HepG2 (cell line): ENCODE measurements around the gene ESPNL. TPM values are rescaled to one million over a fixed set of nuclear protein-coding genes. Genes with fewer than 3 reads are reported as not detected.

Source experiments
- ARNTL ChIP-seq: sonication (generic); formaldehyde crosslinking; IDR thresholded peaks from 2 replicates; pipeline ENCODE4 v1.4.0; 2020; ENCODE audit warnings: mild to moderate bottlenecking, missing genetic modification reagents
- CCDC6 ChIP-seq: sonication (generic); formaldehyde crosslinking; IDR thresholded peaks from 2 replicates; pipeline ENCODE4 v1.8.1; 2022; ENCODE audit warnings: mild to moderate bottlenecking, missing genetic modification reagents, moderate library complexity
- FIP1L1 ChIP-seq: fragments of 200-400 bp; formaldehyde crosslinking; IDR thresholded peaks from 2 replicates; pipeline ENCODE4 v1.6.1; 2018; ENCODE audit warnings: low read depth, mild to moderate bottlenecking, low read length, moderate library complexity, borderline replicate concordance; ENCODE audit not compliant: insufficient read depth
- FOXA3 ChIP-seq: IDR thresholded peaks from 2 replicates; pipeline ENCODE4 v1.6.1; 2016; ENCODE audit warnings: missing genetic modification reagents, missing compliant biosample characterization
- ISL2 ChIP-seq: sonication (generic); formaldehyde crosslinking; IDR thresholded peaks from 2 replicates; pipeline ENCODE4 v1.5.0; 2020; ENCODE audit warnings: missing genetic modification reagents
- JUN ChIP-seq: sonication (generic); formaldehyde crosslinking; IDR thresholded peaks from 2 replicates; pipeline ENCODE4 v1.4.0; 2020; ENCODE audit warnings: mild to moderate bottlenecking, missing genetic modification reagents
- KDM5A ChIP-seq: fragments of 200-600 bp; sonication (generic); IDR thresholded peaks from 2 replicates; pipeline ENCODE4 v1.7.0; 2018; ENCODE audit warnings: antibody characterized with exemption, mild to moderate bottlenecking, low read length, borderline replicate concordance
- MAFK ChIP-seq, 2 experiments: IDR thresholded peaks in 1 of 2; conservative IDR thresholded peaks in 1 of 2; 2 replicates each; pipeline ENCODE4 v1.6.1; 2011; ENCODE audit warnings: improper control_type of control experiment in 2 of 2, low read length in 2 of 2
- NCOA1 ChIP-seq: sonication (generic); formaldehyde crosslinking; IDR thresholded peaks from 2 replicates; pipeline ENCODE4 v1.9.0; 2021; ENCODE audit warnings: missing genetic modification reagents
- RELA ChIP-seq: sonication (generic); formaldehyde crosslinking; IDR thresholded peaks from 2 replicates; pipeline ENCODE4 v1.4.0; 2020; ENCODE audit warnings: missing genetic modification reagents
- RFXANK ChIP-seq: IDR thresholded peaks from 2 replicates; pipeline ENCODE4 v1.6.1; 2016
- SCMH1 ChIP-seq: sonication (generic); formaldehyde crosslinking; IDR thresholded peaks from 2 replicates; pipeline ENCODE4 v1.9.0; 2021; ENCODE audit warnings: missing genetic modification reagents, mild to moderate bottlenecking, borderline replicate concordance
- TCF7 ChIP-seq: sonication (generic); IDR thresholded peaks from 2 replicates; pipeline ENCODE4 v1.6.1; 2016; ENCODE audit warnings: antibody characterized with exemption, low read depth
- YY1 ChIP-seq: IDR thresholded peaks from 2 replicates; pipeline ENCODE4 v1.6.1; 2011; ENCODE audit warnings: low read length, low read depth, moderate library complexity, mild to moderate bottlenecking; ENCODE audit not compliant: insufficient read depth, insufficient replicate concordance
- ZFY ChIP-seq: sonication (generic); formaldehyde crosslinking; IDR thresholded peaks from 2 replicates; pipeline ENCODE4 v1.4.0; 2020; ENCODE audit warnings: missing genetic modification reagents
- ZFYVE20 ChIP-seq: sonication (generic); formaldehyde crosslinking; IDR thresholded peaks from 2 replicates; pipeline ENCODE4 v1.8.0; 2023; ENCODE audit warnings: low read depth, mild to moderate bottlenecking, moderate library complexity, missing genetic modification reagents, borderline replicate concordance
- ZNF530 ChIP-seq: sonication (generic); formaldehyde crosslinking; IDR thresholded peaks from 2 replicates; pipeline ENCODE4 v1.5.0; 2020; ENCODE audit warnings: low read depth, mild to moderate bottlenecking, missing genetic modification reagents
- ZNF724P ChIP-seq: sonication (generic); formaldehyde crosslinking; IDR thresholded peaks from 2 replicates; pipeline ENCODE4 v1.8.0; 2022; ENCODE audit warnings: missing genetic modification reagents, borderline replicate concordance
- ZNF782 ChIP-seq: sonication (generic); formaldehyde crosslinking; IDR thresholded peaks from 2 replicates; pipeline ENCODE4 v1.4.0; 2020; ENCODE audit warnings: missing genetic modification reagents, mild to moderate bottlenecking, borderline replicate concordance
- ZNF790 ChIP-seq: sonication (generic); formaldehyde crosslinking; IDR thresholded peaks from 2 replicates; pipeline ENCODE4 v1.8.0; 2022; ENCODE audit warnings: missing genetic modification reagents, mild to moderate bottlenecking, borderline replicate concordance
- polyA plus RNA-seq, 8 experiments: library from polyadenylated mRNA; depleted of rRNA in 3 of 8; stranded (reverse) in 7 of 8; unstranded in 1 of 8; fragments of >200 nt; fragmentation: Illumina TruSeq in 4 of 8; extraction: Trizol in 4 of 8; gene quantifications; 2 replicates each; pipeline versions ENCODE4 v1.2.1 to v1.2.3, GENCODE V29; 2011 to 2016; ENCODE audit warnings: low read depth in 4 of 8, missing spikeins in 1 of 8, mixed read lengths in 1 of 8; ENCODE audit not compliant: insufficient read depth in 1 of 8
- total RNA-seq, 5 experiments: library from RNA; depleted of rRNA; stranded (reverse); fragments of >200 nt; fragmentation: Illumina TruSeq; extraction: Trizol; gene quantifications; 2 replicates each; pipeline ENCODE4 v1.2.3, GENCODE V29; 2016; ENCODE audit warnings: low read depth in 1 of 5
- TF ChIP-seq, protein P1 (sequence below): sonication (generic); formaldehyde crosslinking; conservative IDR thresholded peaks from 2 replicates; pipeline ENCODE4 v1.4.0; 2020; ENCODE audit warnings: missing genetic modification reagents
- TF ChIP-seq, protein P2 (sequence below): sonication (generic); formaldehyde crosslinking; IDR thresholded peaks from 2 replicates; pipeline ENCODE4 v1.4.0; 2020; ENCODE audit warnings: missing genetic modification reagents, mild to moderate bottlenecking, borderline replicate concordance
- TF ChIP-seq, protein P3 (sequence below): sonication (generic); formaldehyde crosslinking; IDR thresholded peaks from 2 replicates; pipeline ENCODE4 v1.8.1; 2022; ENCODE audit warnings: mild to moderate bottlenecking, missing genetic modification reagents

Gene ESPNL
- total and polyA plus RNA-seq, 2 of the 13 experiments (the other 11 are each of a cell fraction or from before 2014, with no cell fraction given): 0.45 to 0.80 TPM

DNA sequence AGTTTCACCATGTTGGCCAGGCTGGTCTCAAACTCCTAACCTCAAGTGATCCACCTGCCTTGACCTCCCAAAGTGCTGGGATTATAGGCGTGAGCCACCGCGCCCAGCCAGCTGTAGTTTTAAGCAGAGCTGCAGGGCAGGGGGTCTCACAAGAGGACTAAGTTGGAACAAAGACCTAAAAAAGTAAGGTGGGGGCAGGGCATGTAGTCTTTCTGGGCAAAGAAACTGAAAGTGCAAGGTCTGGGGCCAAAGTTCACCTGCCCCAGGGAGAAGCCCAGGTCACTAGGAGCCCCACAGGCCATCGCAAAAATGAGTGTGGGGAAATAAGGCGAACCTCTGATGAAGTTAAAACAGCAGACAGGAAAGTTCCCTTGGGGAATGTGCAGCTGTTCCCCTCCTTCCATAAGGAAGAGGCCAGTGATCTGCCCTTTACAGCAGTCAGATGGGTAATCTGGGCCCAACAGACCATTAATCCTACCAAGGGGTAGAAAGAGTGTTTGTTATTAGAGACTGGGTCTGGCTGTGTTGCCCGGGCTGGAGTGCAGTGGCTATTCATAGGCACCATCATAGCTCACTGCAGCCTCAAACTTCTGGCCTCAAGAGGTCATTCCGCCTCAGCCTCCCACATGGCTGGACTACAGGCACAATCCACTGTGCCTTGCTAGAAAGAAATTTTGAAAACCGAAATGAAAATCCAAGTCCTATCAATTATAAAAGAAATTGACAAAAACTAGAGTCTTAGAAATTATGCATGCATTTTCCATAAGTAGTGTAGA, 36.5 kb upstream of the ESPNL start (continued):
- no peak for TF ChIP-seq TCF7
- TF ChIP-seq ZNF724P (CRISPR knock-in tag): no peak
- TF ChIP-seq, protein P1, sequence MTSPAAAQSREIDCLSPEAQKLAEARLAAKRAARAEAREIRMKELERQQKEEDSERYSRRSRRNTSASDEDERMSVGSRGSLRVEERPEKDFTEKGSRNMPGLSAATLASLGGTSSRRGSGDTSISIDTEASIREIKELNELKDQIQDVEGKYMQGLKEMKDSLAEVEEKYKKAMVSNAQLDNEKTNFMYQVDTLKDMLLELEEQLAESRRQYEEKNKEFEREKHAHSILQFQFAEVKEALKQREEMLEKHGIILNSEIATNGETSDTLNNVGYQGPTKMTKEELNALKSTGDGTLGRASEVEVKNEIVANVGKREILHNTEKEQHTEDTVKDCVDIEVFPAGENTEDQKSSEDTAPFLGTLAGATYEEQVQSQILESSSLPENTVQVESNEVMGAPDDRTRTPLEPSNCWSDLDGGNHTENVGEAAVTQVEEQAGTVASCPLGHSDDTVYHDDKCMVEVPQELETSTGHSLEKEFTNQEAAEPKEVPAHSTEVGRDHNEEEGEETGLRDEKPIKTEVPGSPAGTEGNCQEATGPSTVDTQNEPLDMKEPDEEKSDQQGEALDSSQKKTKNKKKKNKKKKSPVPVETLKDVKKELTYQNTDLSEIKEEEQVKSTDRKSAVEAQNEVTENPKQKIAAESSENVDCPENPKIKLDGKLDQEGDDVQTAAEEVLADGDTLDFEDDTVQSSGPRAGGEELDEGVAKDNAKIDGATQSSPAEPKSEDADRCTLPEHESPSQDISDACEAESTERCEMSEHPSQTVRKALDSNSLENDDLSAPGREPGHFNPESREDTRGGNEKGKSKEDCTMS (CRISPR knock-in tag): no peak
- no peak for TF ChIP-seq FIP1L1
- TF ChIP-seq ISL2: no peak
- no peak for TF ChIP-seq ZNF790 (CRISPR knock-in tag)
- TF ChIP-seq, protein P2, sequence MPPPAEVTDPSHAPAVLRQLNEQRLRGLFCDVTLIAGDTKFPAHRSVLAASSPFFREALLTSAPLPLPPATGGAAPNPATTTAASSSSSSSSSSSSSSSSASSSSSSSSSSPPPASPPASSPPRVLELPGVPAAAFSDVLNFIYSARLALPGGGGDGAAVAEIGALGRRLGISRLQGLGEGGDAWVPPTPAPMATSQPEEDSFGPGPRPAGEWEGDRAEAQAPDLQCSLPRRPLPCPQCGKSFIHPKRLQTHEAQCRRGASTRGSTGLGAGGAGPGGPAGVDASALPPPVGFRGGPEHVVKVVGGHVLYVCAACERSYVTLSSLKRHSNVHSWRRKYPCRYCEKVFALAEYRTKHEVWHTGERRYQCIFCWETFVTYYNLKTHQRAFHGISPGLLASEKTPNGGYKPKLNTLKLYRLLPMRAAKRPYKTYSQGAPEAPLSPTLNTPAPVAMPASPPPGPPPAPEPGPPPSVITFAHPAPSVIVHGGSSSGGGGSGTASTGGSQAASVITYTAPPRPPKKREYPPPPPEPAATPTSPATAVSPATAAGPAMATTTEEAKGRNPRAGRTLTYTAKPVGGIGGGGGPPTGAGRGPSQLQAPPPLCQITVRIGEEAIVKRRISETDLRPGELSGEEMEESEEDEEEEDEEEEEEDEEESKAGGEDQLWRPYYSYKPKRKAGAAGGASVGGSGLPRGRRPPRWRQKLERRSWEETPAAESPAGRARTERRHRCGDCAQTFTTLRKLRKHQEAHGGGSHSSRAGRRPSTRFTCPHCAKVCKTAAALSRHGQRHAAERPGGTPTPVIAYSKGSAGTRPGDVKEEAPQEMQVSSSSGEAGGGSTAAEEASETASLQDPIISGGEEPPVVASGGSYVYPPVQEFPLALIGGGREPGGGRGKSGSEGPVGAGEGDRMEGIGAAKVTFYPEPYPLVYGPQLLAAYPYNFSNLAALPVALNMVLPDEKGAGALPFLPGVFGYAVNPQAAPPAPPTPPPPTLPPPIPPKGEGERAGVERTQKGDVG (CRISPR knock-in tag): 0 out of 2 replicates have a peak, but pooled peaks have one; percentile 75
- 0 out of 2 replicates have a peak, but pooled peaks have one; percentile 16 for TF ChIP-seq FOXA3 (CRISPR knock-in tag)
- no peak for TF ChIP-seq SCMH1
- no peak for TF ChIP-seq RELA (CRISPR knock-in tag)
- no peak for TF ChIP-seq KDM5A
- TF ChIP-seq NCOA1 (CRISPR knock-in tag): no peak
- TF ChIP-seq MAFK (conservative IDR thresholded peaks at IDR 0.05 in 1 of 2, IDR thresholded peaks at IDR 0.05 in 1 of 2; ENCODE audit: low read length in 2 of 2): no peak
- TF ChIP-seq CCDC6 (CRISPR knock-in tag): no peak
- no peak for TF ChIP-seq ZNF530 (CRISPR knock-in tag)
- TF ChIP-seq, protein P3, sequence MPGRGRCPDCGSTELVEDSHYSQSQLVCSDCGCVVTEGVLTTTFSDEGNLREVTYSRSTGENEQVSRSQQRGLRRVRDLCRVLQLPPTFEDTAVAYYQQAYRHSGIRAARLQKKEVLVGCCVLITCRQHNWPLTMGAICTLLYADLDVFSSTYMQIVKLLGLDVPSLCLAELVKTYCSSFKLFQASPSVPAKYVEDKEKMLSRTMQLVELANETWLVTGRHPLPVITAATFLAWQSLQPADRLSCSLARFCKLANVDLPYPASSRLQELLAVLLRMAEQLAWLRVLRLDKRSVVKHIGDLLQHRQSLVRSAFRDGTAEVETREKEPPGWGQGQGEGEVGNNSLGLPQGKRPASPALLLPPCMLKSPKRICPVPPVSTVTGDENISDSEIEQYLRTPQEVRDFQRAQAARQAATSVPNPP (CRISPR knock-in tag): no peak
- no peak for TF ChIP-seq JUN (CRISPR knock-in tag)
- TF ChIP-seq YY1: peak; percentile 16
- TF ChIP-seq RFXANK (CRISPR knock-in tag): no peak
- no peak for TF ChIP-seq ZFYVE20 (CRISPR knock-in tag)
- TF ChIP-seq ARNTL (CRISPR knock-in tag): no peak
- no peak for TF ChIP-seq ZNF782
- TF ChIP-seq ZFY: no peak
